HG03064 (cell line): Measurements from ENCODE around the gene ARL13B.
"Not testable (repeated sequence)": the region's sequence is repeated elsewhere in the genome, so short reads cannot be mapped to it uniquely, and the experiment has no call there.

Source experiments
- ATAC-seq: cut with Tn5 transposase; IDR thresholded peaks from one replicate; pipeline ENCODE4 v1.9.1; 2021; ENCODE audit warnings: low read depth; ENCODE audit not compliant: unreplicated experiment

The ARL13B gene

DNA sequence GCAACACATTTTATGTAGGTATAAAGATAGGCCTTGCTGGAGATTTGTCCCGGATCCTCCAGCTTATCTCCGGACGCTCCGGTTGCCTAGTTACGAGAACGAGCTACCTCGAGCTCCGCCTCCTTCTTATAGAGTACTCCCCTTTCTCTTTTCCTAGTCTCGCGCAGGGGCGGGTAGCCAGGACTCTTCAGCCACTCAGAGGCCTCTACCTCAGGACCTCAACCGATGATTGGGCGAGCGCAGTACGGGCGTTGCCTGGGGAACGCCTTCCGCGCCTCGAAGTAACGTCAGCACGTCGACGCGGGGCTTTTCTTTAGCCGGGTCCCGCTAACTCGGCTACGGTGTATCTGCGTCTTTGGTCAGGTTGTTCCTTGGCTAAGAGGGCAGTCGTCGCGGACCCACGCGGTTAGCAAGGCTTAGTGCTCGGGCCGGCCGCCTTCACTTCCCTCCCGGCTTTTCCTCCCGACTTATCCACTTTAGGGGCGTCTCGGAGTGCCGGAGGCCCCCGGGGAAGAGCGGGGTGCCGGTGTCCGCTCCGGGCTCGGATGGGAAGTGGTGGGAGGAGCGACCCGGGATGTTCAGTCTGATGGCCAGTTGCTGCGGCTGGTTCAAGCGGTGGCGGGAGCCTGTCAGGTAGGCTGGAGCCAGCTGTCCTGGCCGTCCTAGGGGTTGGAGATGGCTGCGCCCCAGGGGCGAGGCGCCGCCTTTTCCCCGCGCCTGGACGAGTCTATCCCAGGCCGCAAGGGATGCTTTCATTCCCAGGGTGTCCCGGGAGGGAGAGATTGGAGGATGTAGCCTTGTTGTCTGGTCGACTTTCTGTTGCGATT is at the start of gene ARL13B:
Gene ARL13B (plus strand): TSS at position 306 of the 827 bp plus-strand sequence. CDS start 269 bp downstream, at position 575.
- peak; percentile 100 for ATAC-seq

DNA sequence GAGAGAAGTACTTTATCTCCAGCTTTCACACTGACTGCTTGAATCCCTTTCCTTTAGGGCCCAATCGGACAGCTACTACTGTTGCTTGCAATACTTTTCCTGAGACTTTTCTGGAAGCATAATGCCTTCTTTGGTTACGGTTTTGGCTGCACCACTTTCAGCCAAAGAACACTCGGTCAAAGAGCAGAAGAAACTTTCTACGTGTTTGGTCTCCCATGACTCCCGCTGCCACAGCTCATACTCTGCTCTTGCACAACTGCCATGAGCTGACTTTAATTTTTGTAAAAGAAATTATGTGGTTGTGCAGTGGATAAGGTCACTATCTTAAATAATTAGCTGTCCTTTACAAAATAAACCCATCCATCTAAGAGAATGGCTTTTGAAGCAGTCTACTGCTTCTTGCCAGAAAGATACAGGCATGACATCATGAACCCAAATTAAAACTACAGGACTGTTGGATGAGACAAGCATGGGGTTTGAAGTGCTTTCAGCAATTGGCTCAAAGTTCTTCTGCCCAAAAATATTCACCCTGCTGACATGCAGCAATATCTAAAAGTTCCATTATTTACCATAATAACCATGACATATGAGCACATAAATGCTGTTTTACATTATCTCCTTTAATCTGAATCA is 48.2 kb upstream of the ARL13B start:
- no peak for ATAC-seq

DNA sequence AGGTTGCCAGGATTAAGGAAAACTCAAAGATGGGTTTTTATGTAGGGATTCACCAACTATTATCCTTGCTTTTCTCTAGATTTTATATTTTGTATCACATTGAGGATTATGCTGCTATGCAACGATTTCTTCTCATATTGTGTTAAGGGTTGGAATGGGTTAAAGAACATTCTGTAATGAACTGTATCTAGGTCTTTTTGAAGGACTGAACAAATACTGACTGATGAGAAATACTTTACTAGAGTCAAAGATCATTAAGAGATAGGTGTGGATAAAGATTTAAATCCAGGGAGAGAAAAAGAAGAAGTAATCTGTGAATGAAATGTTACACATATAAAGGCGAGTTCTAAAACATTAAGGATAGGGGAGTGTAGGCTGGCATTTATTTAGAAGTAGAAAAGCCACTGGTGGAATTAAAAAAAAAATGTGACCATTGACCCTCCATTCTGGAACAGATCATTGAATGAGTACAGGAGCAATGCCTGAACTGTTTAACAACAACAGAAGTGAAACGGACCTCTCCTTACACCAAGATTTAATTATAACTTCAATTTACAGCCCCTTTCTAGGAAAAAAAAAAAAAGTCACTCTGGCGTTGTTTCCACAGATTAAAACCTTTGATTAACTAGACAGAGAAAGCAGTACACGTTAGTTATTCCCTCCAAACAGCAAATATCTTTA is 45.4 kb upstream of the ARL13B start:
- no peak for ATAC-seq

DNA sequence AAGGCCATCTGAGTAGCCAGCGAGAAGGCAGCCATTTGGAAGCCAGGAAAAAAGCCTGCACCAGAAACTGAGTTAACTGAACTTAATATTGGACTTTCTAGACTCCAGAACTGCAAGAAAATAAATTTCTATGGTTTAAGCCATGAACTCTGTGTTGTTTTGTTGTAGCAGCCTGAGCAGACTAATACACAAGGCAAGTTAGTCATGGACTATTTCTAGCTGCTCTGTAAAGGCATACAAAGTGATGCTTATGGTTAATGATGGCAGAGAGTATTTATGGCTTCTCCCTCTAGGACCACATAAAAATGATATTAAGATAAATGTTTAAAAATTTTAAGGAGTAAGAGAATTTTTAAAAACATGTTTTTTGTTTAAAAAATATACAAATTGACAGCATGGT is 43.4 kb upstream of the ARL13B start:
- ATAC-seq: no peak

DNA sequence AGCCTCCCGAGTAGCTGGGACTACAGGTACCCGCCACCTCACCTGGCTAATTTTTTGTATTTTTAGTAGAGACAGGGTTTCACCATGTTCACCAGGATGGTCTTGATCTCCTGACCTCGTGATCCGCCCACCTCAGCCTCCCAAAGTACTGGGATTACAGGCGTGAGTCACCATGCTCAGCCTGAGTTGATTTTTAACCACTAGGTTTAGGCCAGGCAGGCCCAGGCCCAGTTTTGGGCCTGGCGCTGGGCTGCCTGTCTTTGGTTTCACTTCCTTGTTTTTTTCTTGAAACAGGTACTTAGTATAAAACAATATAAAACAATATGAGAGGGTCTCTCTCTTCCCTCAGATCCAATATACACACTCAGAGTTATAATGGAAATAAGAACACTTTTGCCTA is 42.5 kb upstream of the ARL13B start:
- not testable (repeated sequence) for ATAC-seq

DNA sequence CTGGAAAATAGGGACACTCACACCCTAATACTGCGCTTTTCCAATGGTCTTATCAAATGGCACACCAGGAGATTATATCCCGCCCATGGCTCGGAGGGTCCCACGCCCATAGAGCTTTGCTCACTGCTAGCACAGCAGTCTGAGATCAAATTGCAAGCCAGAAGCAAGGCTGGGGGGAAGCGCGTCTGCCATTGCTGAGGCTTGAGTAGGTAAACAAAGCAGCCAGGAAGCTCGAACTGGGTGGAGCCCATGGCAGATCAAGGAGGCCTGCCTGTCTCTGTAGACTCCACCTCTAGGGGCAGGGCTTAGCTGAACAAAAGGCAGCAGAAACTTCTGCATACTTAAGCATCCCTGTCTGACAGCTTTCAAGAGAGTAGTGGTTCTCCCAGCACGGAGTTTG is 30.0 kb upstream of the ARL13B start:
- not testable (repeated sequence) for ATAC-seq

DNA sequence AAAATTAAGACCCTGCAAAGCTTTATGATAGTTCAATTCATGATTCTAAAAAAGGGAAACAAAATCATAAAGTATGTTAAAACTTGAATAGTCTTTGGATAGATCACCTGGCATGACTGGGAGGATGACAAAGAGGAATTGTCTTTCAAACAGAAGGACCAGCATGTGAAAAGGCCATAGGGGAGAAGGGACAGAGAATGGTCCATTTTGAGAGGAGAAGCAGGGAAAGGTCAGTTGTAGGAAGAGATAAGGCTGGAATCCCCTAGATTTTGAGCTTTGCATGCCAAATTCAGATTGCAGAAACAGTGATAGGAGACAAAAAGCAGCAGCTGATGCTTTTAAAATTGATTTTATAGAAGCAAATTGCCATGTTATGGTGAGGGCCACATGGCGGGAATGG is 18.9 kb upstream of the ARL13B start:
- no peak for ATAC-seq

DNA sequence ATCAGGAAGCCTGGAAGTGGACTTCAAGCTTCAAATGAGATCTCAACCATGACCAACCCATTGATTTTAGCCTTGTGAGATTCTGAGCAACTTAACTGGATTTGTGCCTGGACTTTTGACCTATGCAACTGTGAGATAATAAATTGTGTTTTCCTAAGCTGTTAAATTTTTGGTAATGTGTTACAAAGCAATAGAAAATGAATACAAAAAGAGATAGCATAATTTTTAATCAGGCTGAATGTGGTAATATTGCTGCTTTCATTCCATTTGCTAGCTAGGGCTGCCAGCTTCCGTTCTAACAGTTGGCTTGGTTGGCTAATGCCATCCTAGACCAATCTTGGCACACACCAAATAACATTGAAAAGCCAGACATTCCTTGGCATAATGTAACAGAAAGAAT is 18.5 kb upstream of the ARL13B start:
- no peak for ATAC-seq

DNA sequence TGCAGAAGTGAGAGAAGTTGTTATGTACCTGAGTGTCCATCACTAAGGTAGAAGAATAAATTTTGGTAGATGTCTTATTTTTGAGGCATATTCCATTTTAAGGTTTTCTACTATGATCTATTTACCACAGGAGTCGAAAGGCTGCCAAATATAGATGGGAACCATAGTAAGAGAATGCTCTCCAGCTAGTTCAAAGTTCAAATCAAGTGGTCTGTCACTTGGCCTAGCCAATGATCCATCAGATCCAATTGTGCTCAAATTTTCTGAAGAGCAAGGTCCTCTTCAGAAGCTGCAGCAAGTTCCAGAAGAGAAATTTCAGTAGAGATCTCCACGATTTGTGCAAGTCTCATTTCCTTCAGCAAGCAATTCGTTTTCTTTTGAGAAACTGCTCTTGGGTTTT is 17.2 kb upstream of the ARL13B start:
- ATAC-seq: no peak

DNA sequence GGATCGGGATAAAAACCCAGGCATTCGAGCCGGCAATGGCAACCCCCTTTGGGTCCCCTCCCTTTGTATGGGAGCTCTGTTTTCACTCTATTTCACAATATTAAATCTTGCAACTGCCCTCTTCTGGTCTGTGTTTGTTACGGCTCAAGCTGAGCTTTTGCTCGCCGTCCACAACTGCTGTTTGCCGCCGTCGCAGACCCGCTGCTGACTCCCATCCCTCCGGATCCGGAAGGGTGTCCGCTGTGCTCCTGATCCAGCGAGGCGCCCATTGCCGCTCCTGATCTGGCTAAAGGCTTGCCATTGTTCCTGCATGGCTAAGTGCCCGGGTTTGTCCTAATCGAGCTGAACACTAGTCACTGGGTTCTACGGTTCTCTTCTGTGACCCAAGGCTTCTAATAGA is 14.8 kb upstream of the ARL13B start:
- not testable (repeated sequence) for ATAC-seq

DNA sequence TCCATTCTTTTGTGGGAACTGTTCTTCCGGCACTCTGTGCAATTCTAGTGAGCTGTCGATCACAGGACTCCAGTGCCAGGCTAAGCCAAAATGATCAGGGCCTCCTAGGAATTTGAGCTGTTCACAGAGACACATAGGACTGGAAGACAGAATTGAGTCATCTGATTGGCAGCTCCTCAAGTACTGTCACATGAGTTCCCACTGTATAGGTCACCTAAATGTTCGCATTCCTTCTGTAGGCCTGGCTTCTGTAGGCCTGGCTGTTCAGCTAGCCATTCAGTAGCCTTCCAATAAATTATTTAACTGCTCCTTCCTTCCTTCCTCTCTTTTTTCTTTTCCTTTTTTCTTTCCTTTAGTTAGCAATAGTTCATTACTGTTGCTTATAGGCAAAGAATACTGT is 10.5 kb upstream of the ARL13B start:
- ATAC-seq: no peak

DNA sequence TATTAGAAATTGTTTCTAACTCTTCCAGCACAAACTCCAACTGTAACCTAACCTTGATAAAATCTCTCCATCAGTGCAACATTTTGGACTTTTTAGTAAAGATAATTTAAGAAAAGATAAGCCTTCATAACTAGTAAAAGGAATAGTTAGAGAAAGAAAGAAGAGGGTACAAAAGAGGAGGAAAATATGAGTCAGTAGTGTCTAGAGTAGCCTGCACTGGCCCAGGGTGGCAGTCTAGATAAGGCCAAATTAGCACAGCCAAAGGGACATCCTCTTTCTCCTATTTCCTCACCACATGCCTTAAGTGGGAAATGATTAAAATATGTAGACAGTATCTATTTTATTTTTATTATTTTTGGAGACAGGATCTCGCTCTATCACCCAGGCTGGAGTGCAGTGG is 10.0 kb upstream of the ARL13B start:
- ATAC-seq: no peak

DNA sequence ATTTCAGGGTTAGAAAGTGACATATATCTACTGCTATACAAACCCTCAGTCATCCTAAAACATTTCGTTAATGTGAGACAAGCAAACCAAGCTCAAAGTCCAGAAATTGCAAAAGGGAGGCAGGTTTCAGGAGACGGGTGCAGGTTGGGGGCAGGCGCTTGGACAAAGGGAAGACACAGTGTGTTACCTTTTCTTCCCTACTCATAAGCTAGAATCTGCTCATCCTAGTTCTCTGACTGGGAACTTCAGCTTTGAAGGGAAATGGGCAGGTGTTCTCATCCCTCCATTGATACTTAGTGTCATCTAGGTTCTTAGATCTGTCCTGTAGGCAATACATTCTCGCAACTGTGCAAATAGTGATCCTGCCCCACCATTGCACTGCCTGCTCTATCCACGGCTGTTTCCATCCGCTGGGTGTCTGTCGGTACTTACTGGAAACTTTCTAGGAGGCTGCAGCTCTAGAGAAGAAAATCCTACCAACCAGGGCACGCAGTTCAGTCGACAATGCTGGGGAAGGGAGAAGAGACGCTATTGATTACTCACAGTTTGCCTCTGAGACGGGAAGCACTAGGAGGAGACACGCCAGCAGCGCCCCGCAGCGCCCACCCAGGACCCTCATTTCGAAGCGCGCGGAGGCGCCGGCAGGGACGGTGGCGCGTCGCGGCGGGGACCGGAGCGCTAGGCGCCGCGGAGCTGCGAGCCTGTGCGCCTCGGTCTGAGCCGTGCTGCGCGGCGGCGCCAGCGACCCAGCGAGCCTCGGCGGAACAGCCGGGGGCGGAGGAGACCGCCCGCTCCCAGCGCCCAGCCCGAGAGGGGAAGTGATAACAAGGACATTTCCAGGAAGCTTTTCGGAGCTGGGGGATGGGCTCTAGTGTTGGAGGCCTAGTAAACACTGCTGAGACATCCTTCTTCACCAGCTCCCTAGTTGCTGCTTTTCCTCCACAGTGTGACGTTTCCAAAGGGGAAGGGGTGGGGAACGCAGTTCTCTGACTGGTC is 6.5 kb upstream of the ARL13B start, which contains the start of gene PROS1:
Gene PROS1 (minus strand): TSS at position 766 of the 996 bp plus-strand sequence. CDS start 147 bp downstream, at position 619.
- ATAC-seq: peak; percentile 81

DNA sequence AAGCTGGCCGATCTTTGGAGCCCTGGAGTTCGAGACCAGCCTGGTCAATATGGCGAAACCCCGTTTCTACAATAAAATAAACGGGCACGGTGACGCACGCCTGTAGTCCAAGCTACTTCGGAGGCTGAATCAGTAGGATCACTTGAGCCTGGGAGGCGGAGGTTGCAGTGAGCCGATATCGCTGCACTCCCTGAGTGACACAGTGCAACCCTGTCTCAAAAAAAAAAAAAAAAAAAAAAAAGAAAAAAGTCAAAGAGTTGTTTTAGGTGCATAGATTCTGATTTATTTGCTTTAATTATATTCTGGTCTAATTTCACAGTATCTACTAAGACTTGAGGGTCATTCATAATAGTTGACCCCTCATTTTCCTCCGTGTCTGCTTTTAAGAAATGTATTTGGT is 1.7 kb downstream of the ARL13B start:
- no peak for ATAC-seq

DNA sequence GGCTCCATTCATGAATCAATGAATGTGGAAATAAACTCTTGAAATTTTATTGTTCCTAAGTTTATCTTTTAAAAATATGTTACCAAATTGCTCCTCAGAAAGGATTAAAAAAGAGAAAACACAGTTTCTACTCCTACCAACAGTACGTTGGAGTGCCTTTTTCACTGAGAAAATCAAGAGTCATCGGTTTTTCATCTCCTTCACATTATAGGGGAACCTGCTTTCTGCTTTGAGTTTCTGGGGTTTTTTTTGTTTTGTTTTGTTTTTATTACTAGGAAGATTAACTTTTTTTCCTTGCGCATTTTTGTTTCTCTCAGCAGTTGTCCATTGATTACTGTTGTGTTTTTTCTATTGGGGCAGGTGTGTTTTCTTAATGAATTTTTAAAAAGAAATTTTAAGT is 3.5 kb downstream of the ARL13B start:
- no peak for ATAC-seq

DNA sequence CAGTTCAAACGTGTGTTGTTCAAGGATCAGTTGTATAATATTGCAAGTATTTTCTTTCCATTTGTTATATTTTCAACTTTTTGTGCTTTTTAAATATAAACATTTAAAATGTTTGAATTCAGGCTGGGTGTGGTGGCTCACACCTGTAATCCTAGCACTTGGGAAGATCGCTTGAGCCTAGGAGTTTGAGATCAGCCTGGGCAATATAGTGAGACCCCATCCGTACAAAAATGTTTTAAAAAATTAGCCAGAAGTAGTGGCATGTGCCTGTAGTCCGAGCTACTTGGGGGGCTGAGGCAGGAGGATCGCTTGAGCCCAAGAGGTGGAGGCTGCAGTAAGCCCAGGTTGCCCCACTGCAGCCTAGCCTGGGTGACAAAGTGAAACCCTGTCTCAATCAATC is 4.7 kb downstream of the ARL13B start:
- no peak for ATAC-seq

DNA sequence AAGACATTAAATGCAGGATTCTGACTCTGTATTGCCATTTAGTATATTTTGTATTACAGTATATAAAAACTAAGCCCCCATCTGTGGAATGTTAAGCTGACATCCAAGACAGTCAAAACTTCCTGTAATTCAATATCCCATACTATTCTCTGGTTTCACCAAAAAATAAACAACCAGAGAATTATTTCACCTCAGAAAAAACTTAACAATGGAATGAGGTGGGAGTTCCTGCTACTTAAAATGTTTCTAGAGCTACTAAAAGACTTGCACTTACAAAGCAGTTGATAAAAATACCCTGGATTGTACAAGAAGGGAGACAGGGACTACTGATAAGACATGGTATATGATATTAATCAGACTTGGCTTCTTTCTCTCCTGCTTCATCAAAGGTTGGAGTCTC is 8.3 kb downstream of the ARL13B start:
- ATAC-seq: no peak

DNA sequence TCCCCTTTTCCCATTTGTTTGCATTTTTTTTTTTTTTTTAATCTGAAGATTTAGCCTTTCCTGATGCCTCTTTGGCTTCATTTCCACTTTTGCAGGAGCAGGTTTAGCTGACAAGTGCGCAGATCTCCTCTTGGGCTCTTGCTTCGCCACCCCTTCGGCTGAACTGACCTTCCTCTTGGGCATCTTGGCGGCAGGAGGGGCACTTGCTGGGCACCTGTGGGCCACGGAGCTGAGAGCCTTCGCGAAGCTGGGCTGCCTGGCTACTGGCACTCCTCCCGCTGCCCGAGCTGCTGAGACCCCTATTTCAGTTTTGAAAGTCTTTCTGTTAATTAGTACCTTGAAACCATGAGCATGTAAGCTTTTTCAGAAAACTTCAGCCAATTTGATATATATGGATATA is 8.8 kb downstream of the ARL13B start:
- no peak for ATAC-seq

DNA sequence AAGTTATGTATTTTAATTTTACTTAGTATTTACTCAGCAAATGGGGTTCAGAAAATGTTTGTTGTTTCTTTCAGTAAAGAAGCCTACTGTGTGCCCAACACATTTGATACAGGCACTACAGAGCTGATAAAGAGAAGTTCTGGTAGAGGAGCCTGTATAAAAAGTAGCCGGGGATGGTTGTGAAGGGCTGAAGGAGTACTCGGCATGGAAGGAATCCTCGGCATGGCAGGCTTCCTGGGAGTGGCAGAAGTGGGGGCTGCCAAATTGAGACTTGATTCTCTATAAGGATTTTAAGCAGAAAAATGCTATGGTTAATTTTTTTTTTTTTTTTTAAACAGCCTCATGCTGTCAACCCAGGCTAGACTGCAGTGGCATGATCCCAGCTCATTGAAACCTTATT is 9.3 kb downstream of the ARL13B start:
- ATAC-seq: no peak

DNA sequence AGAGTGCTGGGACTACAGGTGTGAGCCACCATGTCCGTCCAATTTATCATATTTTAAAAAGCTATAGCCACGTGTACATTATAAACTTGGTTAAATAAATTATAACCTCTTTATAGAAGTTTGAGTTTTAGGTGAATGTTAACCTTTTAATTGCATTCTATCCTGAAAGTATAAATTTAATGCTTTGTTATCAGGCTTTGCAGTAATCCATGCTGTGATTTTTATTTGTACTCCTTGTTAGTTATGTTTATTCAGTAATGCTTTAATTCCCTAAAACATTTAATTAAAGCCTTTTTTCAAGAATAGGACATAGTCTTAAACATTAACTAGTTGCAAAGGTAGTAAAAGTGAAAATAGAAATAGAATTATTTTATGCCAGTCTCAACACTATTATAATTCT is 11.7 kb downstream of the ARL13B start:
- ATAC-seq: no peak
